Heart left ventricle (tissue), 16 donors: ENCODE data around the gene EOGT. TPM values are rescaled to one million over a fixed set of nuclear protein-coding genes. Genes with fewer than 3 reads are reported as not detected.

Experiments used
- ATAC-seq, 4 donors: fragments of 200-7000 bp; cut with Tn5 transposase; one replicate each; pipeline ENCODE4 v1.9.1; 2020 to 2022; ENCODE audit warnings: moderate library complexity in 4 of 4, mild to moderate bottlenecking in 3 of 4, moderate number of reproducible peaks in 1 of 4
- DNase-seq, 5 donors: peaks; one replicate each; pipeline ENCODE4 v3.0.0-alpha.2; 2020
- H3K27ac ChIP-seq, 12 donors: fragments of 200-600 bp; sonication (generic) in 4 of 12; one replicate each; pipeline versions ENCODE4 v1.5.0 to v1.8.0; 2016 to 2022; ENCODE audit warnings: mild to moderate bottlenecking in 2 of 12
- H3K27me3 ChIP-seq, 9 donors: fragments of 200-600 bp; sonication (generic) in 2 of 9; one replicate each; pipeline versions ENCODE4 v1.5.1 to v1.8.0; 2016 to 2022; ENCODE audit warnings: mild to moderate bottlenecking in 3 of 9
- H3K36me3 ChIP-seq, 9 donors: fragments of 200-600 bp; sonication (generic) in 2 of 9; one replicate each; pipeline versions ENCODE4 v1.5.0 to v1.8.0; 2018 to 2022; ENCODE audit warnings: mild to moderate bottlenecking in 2 of 9
- H3K4me1 ChIP-seq, 12 donors: fragments of 200-600 bp; sonication (generic) in 4 of 12; one replicate each; pipeline versions ENCODE4 v1.5.0 to v1.8.0; 2016 to 2022; ENCODE audit warnings: mild to moderate bottlenecking in 3 of 12
- H3K4me3 ChIP-seq, 12 donors: fragments of 200-600 bp; sonication (generic) in 4 of 12; one replicate each; pipeline versions ENCODE4 v1.5.0 to v1.8.0; 2017 to 2022; ENCODE audit warnings: mild to moderate bottlenecking in 9 of 12, moderate library complexity in 4 of 12
- H3K9me3 ChIP-seq, 12 donors: fragments of 200-600 bp; sonication (generic) in 4 of 12; one replicate each; pipeline versions ENCODE4 v1.5.0 to v1.8.0; 2016 to 2022; ENCODE audit warnings: mild to moderate bottlenecking in 1 of 12
- CTCF ChIP-seq, 12 donors: fragments of 200-600 bp; sonication (generic) in 4 of 12; IDR thresholded peaks; one replicate each; pipeline versions ENCODE4 v1.5.0 to v1.8.0; 2018 to 2022; ENCODE audit warnings: antibody characterized with exemption in 12 of 12, mild to moderate bottlenecking in 5 of 12
- POLR2A ChIP-seq, 2 donors: fragments of 450-650 bp; IDR thresholded peaks; one replicate each; pipeline ENCODE4 v1.6.1; 2017; ENCODE audit warnings: antibody characterized with exemption in 2 of 2, mild to moderate bottlenecking in 2 of 2, moderate library complexity in 2 of 2
- WGBS, 4 donors: extraction: QIAGEN DNeasy Blood & Tissue Kit in 2 of 4; methylation state at CpG; one replicate each; pipeline versions ENCODE4 v1.1.5 to v1.1.7; 2013 to 2018; 5-methylcytosine and 5-hydroxymethylcytosine counted together
- intact Hi-C, 10 donors: fragments of 100-400 bp; cut with DNase I; formaldehyde crosslinking; loops; one replicate each; pipeline versions ENCODE4 v1.11.1 to v1.14.2; 2022
- polyA plus RNA-seq, 2 donors: library from polyadenylated mRNA; stranded (reverse); fragments of 200-250 nt; gene quantifications; one replicate each; pipeline ENCODE4 v1.2.3, GENCODE V29; 2013
- total RNA-seq, 9 donors: library from RNA; depleted of rRNA in 2 of 9; stranded (reverse); fragments of >200 nt in 2 of 9; fragmentation: NEBNext Ultra II Directional in 3 of 9; extraction: Animal tissue kit (Norgen Biotek cat#: 25700) in 3 of 9; gene quantifications; one replicate each; pipeline versions ENCODE4 v1.1.0 to v1.2.4, GENCODE V29; 2016 to 2023
- donor health status: ischemic (EF 13 %, LVEDD 7.1; RV severe dilation, severe dysfunction).
- donor health status: healthy with polysubstance abuse.
- donor health status: DM: no; HTN: yes; CAD: no.
- donor health status: DM: no; HTN: no; CAD: no.
- donor health status: ischemic (EF 25% LVEDD 6.9; RV normal size, moderate dysfunction).
- donor health status: ischemic (EF 25% LVEDD 5.7; RV mildly dilated, moderate dysfunction).
- donor health status: healthy.
- donor health status: DM: yes; HTN: yes; CAD: no.
- donor health status: ischemic (EF 35%, LVEDD 5.7; RV mildly dilated, moderate dysfunction).
- donor health status: nonischemic (EF 11% LVEDD 7.7; RV severe dilation, severe dysfunction).
- donor health status: DM: yes; HTN: yes; CAD: no.
- donor health status: PGD.
- donor health status: ischemic (EF 29% LVEDD 5.4; RV normal size, mild dysfunction).
- donor health status: nonischemic (EF 23%, LVEDD 6.1; RV moderate dilation, normal function).

Gene EOGT
- total and polyA plus RNA-seq, 11 donors, result 13.4 to 53.1 (median 33.9) TPM

DNA sequence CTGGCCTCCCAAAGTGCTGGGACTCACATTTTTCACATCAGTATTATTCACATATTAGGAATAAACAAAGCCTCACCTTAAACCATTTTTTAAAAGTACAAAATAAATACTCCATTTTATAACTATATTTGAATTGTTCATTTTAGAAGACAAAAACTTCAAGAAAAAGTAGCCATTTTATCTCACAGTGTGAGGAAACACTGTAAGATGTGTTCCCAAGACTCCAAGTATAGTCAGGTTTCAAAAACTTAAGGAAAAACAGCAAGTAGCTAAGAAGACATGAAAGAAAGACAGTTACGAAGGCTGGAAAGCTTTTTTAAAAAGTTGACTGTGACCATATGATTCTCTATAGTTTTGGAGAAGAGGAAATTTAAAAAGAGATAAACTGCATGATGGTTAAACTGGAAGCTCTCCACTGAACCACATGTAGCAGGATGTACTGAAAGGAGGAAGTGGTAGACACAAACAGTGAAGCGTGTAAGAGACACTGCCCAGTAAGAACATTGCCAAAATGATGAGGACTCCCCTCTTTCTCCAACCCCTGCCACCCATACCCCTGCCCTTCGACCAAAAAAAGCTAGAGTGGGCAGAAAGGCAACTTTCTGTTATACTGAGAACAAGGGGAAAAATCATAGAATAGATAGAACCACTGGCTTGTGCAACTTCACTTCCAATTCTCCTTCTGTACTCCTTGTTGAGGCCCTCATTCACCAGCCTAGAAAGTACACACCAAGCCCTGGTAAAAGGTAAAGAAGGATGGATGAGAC lies 44.9 kb upstream of the EOGT start:
- no peak overlapping the region for H3K4me3 ChIP-seq
- H3K27ac ChIP-seq, result peak overlapping the region in 1 of 12 donors; percentile 65
- no peak for DNase-seq
- intact Hi-C loops, result no loop called here
- TF ChIP-seq CTCF (IDR thresholded peaks at IDR 0.05) (no peak), POLR2A (IDR thresholded peaks at IDR 0.05) (no peak)
- no peaks in the 10 kb centered on the region for H3K27me3 ChIP-seq
- WGBS, 4 donors, result 88 to 91% (median 89%) methylated on average over 3 of the region's 3 CpGs
- ATAC-seq, result peak in 2 of 4 donors; percentile 41
- H3K9me3 ChIP-seq, result no peaks in the 10 kb centered on the region
- H3K36me3 ChIP-seq, result peaks cover 0 to 100% (median 82%) of the 10 kb centered on the region in 9 donors
- H3K4me1 ChIP-seq, result peaks cover 0 to 16% (median 0%) of the 10 kb centered on the region in 12 donors

DNA sequence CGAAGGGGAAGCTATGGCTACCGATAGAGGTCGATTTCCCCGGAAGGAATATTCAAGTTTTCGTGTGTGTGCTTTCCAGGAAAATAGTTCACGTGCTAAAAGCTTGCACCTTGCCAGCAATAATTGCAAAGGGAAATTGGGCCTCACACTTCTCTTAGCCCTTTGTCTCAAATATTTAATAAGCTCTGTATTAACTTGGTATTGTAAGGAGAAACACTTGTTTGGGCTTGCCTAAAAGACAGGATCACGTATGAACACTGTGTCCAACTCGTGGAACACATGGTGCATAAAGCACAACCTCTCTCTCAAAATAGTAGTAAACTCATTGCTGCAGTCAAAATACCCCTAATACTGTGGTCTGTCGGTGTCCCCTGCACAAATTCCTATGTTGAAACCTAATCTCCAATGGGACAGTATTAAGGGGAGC lies 39.0 kb upstream of the EOGT start:
- H3K36me3 ChIP-seq, result peaks cover 0 to 64% (median 47%) of the 10 kb centered on the region in 9 donors
- no peak for TF ChIP-seq POLR2A (IDR thresholded peaks at IDR 0.05)
- TF ChIP-seq CTCF (IDR thresholded peaks at IDR 0.05), result no peak
- ATAC-seq, result peak in 2 of 4 donors; percentile 2 to 18

DNA sequence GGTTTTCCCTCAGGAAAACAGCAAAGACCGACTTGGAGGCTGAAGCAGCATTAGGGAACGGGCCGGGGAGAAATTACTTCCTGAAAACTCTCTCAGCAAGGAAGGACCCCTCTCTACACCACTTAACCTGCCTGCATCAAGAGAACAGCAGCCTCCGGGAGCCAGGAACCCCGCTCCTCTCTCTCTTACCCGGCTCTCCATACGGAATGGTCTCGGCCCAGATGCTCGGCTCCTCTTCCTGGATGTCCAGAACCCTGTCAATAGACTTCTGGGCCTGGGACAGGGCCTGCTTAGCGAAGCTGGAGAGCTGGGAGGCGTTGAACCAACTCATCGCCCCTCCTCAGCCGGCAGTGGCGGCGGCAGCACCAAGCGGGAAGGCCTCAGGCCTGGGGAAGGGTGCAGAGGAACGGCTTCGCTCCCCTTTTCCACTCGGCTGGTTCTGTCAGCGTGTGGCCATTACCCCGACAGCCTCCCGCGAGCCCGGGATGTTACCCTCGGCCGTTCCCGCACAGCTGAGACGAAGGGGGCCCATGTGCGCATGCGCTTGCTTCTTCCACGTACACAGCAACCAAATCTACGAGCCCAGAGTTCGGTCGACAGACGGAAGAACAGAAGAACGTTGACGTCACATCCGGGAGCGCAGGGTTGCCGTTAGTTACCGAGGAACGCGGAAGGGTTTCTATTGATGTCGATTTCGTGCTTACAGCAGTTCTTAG lies 38.4 kb upstream of the EOGT start, which contains the start of gene TMF1:
TMF1 (minus strand) TSS at position 578 of the 716 bp plus-strand sequence; CDS start at position 331, 247 bp downstream.
- DNase-seq (peak; percentile 97 to 98 (median 98)), ATAC-seq (peak; percentile 98)
- no peak for TF ChIP-seq CTCF (IDR thresholded peaks at IDR 0.05)
- TF ChIP-seq POLR2A (IDR thresholded peaks at IDR 0.05), result peak in 1 of 2 donors; percentile 68
- WGBS, 4 donors, result 0 to 1% (median 0%) methylated on average over 18 to 45 of the region's 45 CpGs
- peak within 1 kb of the TSS; percentile 83 to 96 (median 94) for H3K27ac ChIP-seq
- H3K4me1 ChIP-seq, result peaks cover 0 to 40% (median 28%) of the 10 kb centered on the region in 12 donors
- no peaks in the 10 kb centered on the region for H3K9me3 ChIP-seq
- H3K27me3 ChIP-seq, result no peaks in the 10 kb centered on the region
- H3K4me3 ChIP-seq, result peak within 1 kb of the TSS; percentile 64 to 91 (median 86)
- intact Hi-C loops, result loop anchor here in 3 of 10 donors (2.0 to 5.0 kb wide), 3 partner anchors 25 to 40 kb away; partner anchors contain the start of gene EOGT (in 1 of the 3)
- peaks cover 0 to 64% (median 47%) of the 10 kb centered on the region in 9 donors for H3K36me3 ChIP-seq

More for the DNA sequence above, 39.0 kb upstream of the EOGT start:
- peaks cover 0 to 37% (median 23%) of the 10 kb centered on the region in 12 donors for H3K4me1 ChIP-seq
- WGBS, 4 donors, result 9 to 17% (median 11%) methylated on average over 9 of the region's 9 CpGs
- H3K27ac ChIP-seq, result peak overlapping the region in 11 of 12 donors; percentile 71 to 96 (median 94)
- intact Hi-C loops, result loop anchor here in 3 of 10 donors (2.0 to 5.0 kb wide), 3 partner anchors 24 to 40 kb away; partner anchors contain the start of gene EOGT (in 1 of the 3)
- no peaks in the 10 kb centered on the region for H3K27me3 ChIP-seq
- no peaks in the 10 kb centered on the region for H3K9me3 ChIP-seq
- peak overlapping the region; percentile 64 to 91 (median 86) for H3K4me3 ChIP-seq
- no peak for DNase-seq
